Measurements from ENCODE around the gene AKAP6.
"Not testable (repeated sequence)": the region's sequence is repeated elsewhere in the genome, so short reads cannot be mapped to it uniquely, and the experiment has no call there.

AKAP6 gene

DNA sequence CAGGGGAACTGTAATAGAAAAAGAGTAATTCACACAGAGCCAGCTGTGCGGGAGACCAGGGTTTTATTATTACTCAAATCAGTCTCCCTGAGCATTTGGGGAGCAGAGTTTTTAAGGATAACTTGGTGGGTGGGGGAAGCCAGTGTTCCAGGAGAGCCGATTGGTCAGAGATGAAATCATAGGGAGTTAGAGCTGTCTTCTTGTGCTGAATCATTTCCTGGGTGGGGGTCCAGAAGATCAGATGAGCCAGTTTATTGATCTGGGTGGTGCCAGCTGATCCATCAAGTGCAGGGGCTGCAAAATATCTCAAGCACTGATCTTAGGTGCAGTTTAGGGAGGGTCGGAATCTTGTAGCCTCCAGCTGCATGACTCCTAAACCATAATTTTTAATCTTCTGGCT lies 44.1 kb downstream of the AKAP6 start:
- not testable (repeated sequence) for DNase-seq (ENCODE audit: low read depth)

DNA sequence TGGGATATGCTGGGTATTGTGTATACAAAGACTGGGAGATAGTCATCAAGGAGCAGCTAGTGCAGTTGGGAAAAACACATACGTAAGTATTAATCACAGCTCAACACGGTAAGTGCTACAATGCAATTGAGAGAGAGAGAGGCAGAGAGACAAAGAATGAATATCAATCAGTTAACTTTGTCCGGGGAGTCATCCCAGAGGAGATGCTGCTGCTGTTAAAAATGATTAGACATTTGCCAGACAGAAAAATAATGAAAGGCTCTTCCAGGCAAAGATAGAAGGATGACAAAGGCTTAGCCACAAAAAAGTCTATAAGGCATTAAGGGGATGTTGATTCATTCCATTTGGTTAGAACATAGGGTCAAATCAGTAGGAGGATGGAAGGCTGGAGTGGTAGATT lies 45.1 kb downstream of the AKAP6 start:
- peak; percentile 53 for DNase-seq (ENCODE audit: low read depth)

DNA sequence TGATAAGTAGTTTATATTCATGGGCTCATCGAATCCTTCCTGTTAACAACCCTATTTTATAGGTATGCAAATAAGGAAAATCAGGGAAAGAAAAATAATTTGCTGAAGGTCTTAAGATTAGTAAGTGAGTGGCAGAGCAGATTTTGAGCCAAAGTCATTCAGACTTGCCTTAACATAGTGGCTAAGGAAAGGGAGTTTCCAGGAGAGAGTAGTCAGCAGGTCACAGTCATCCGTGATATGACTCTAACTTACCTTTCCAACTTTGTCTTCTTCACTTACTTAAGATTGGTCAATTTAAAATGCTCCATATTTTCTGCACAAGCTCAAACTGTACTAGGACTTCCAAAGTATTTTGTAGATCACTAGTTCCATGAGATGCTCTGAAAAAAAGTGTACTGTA lies 46.6 kb downstream of the AKAP6 start:
- DNase-seq (ENCODE audit: low read depth), result no peak

DNA sequence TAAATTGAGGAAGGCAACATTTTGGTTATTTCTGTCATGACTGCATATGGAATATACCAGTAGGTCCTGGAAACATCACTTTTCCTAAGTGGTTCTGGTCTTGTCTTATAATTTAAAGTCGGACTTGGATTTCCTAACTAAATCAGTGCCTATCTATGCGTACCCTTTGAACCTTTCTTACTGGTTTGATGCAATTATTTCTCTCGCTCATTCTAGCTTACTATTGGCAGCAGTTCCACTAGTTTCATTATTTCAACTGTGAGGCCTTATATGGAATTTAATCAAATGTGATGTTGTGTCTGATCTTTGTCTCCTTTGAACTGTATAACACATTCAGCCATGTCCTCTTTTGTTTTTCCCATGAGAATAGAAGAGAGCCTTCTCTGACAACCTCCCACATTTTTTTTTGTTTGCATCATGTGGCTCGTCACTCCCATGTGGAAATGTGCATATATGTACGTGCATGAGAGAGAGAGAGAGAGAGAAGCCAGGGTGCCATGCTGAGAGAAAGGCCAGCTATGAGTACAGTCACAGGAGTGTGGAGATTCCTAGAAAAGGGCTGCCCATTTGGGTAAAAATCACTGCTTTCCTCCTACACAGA lies 48.0 kb downstream of the AKAP6 start:
- DNase-seq (ENCODE audit: low read depth), result no peak

DNA sequence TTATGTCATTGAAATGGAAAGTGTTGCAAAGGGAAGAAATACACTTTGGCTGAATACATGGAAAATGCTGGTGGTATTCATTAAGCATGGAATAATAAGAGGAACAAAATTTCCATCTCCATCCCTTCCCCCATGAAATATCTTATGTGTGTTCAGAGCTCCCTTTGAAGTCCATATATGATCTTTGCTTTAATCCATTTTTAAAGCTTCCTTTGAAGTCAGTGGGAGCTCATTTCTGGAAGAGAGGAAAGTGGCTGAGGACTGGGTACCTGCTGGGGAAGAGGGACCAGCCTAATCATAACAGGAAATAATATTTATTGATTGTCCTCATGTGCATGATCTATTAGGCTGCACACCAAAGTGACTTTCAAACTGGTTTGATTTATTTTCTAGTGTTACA lies 49.2 kb downstream of the AKAP6 start:
- no peak for DNase-seq (ENCODE audit: low read depth)

DNA sequence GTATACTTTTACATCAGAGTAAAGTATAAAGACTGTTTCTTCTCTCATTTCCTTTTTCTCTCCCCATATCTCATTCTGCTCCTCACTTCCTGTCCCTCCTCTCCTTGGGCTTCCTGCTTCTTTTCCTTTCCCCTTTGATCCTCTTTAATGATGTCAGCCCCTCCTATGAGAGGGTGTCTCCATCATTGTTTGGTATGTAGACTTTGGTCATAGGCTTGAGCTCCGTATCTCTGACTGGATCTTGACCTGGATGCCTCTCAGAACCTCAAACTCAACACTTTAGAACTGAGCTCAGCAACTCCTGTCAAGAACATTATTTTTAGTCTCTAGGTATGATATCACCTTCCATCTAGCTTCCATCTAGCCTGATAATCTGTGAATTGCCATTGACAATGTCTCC lies 50.3 kb downstream of the AKAP6 start:
- DNase-seq (ENCODE audit: low read depth), result no peak

DNA sequence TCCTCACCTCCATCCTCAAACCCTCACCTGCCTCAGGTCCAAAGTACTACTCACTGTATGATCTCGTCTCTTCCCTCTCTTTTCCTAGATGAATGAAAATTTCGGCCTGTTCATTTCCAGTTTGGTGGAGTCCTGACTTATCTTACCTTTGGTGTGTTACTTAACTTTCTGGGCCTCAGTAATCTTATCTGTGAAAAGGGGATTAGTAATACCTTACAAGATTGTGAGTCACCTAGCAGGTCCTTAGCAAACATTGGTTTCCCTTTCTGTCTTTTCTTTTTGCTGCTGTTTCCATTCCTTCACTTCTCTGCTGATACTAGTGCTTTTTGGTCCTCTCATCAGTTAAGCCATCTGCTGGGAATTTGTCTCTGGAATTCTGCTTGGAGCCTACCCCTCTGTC lies 52.8 kb downstream of the AKAP6 start:
- peak; percentile 25 for DNase-seq (ENCODE audit: low read depth)

DNA sequence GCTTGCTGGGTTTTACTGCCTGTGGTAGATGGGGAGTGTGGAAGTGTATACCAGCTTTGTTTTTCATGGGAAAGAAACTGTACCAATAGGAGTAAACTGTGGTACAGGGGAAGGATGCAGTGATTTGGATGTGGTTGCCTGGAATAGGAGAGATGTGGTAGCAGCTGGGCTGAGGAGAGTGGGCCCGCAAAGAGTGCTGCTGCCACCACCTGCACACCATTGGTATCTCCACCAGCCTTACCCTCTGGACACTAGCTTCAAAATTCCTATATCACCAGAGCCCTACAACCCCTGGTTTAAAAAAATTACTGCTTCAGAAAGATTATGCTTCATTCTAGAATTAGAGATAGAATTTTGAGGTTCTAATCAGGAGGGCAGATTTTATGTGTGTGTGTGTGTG lies 53.6 kb downstream of the AKAP6 start:
- DNase-seq (ENCODE audit: low read depth), result peak; percentile 46

DNA sequence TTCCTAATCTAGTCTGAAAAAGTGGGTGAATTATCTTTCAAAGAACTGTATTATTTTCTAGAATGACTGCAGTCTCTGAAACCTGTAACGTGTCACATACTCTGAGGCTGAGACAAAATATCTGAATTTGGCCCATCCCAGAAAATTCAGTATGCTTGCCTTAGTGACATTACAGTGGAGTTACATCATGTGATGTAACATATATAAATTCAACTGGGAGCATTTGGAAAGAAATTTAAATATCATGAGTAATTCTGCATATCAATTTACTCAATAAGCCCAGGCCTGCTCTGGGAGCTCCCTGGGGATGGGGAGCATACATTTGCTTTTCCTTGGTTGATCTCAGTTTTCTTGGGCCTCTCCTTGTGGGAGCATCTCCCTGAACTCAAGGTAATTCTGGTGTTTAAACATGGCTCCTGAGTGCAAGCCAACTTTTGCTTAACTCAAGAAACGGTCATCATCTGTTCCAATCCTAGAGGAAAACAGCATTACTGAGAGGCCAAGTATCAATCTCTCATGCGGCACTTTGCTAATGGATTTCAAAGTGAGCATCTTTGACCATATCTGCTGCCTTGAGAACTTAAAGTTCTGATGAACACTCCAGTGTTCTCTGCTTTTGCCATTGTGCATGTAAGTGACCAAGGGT lies 54.4 kb downstream of the AKAP6 start:
- no peak for DNase-seq (ENCODE audit: low read depth)

DNA sequence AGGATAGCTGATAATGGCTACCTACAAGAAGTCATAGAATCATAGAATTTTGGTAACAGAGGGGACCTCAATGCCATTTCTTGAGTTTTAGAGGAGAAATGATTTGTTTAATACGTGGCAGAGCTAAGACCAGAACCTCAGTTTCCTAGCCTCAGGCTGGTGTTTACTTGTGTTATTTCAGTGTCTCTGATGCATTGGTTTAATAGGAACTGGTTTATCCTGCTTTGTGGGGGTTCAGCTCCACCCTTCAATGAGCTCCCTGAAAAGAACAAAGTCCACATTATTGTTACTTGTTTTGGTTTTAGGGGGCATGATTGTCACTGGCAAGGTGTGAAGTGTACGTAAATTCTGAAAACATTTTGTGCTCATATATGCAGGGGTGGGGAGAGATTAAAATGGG lies 55.4 kb downstream of the AKAP6 start:
- no peak for DNase-seq (ENCODE audit: low read depth)

DNA sequence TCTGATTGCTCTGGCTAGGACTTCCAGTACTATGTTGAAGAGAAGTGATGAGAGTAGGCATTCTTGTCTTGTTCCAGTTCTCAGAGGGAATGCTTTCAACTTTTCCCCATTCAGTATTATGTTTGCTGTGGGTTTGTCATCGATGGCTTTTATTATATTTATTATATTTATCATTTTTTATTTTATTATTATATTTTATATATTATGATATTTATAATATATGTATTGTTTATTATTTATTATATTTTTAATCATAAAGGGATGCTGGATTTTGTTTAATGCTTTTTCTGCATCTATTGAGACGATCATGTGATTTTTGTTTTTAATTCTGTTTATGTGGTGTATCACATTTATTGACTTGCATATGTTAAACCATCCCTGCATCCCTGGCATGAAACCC lies 58.2 kb downstream of the AKAP6 start:
- DNase-seq (ENCODE audit: low read depth), result not testable (repeated sequence)

DNA sequence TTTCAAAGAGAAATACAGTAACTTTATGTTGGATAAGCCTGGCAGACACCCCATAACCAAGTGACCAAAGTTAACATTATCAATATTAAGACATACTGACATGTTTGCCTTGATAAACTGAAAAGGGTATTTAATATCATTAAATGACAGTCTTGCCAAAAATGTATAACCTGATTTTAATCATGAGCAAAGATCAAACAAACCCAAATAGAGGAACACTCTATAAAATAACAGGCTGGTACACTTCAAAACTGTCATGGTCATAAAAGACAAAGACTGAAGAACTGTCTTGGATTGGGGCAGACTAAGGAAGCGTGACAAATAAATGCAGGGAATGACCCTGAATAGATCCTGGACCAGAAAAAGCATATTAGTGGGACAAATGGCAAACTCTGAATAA lies 64.0 kb downstream of the AKAP6 start:
- no peak for DNase-seq (ENCODE audit: low read depth)

DNA sequence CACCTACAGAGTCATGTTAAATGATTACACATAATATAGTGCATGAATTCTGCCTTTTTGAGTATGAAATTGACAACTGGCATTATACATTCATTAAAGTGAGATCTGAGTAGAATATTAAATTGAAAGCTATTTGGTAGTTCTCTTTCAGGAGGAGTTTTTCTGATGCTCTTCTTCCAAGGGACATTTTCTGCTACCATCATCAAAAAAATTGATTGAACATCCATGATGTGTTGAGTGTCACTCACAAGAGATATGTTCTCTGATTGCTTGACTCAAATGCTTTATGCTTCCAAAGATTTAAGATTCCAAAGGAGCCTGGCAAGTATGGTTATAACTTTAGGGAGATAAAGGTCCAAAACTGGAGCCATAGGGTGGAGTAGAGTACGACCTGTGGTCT lies 64.9 kb downstream of the AKAP6 start:
- DNase-seq (ENCODE audit: low read depth), result no peak

DNA sequence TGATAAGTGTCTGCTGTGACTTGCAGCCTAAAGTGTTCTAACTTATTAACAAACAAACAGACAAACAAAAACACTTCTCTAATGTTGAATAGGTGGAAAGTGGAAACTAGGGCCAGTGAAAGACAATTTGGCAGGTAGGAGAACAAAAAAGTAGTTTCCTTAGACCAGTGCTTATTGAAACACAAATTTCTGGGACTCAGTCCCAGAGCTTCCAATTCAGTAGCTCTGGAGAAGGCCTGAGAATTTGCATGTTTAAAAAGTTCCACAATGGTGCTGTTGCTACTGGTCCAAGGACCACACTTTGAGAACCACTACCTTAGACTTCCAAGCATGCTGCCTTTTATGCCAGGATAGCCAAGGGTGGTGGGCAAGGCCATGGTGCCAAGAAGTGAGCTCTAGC lies 67.8 kb downstream of the AKAP6 start:
- no peak for DNase-seq (ENCODE audit: low read depth)

DNA sequence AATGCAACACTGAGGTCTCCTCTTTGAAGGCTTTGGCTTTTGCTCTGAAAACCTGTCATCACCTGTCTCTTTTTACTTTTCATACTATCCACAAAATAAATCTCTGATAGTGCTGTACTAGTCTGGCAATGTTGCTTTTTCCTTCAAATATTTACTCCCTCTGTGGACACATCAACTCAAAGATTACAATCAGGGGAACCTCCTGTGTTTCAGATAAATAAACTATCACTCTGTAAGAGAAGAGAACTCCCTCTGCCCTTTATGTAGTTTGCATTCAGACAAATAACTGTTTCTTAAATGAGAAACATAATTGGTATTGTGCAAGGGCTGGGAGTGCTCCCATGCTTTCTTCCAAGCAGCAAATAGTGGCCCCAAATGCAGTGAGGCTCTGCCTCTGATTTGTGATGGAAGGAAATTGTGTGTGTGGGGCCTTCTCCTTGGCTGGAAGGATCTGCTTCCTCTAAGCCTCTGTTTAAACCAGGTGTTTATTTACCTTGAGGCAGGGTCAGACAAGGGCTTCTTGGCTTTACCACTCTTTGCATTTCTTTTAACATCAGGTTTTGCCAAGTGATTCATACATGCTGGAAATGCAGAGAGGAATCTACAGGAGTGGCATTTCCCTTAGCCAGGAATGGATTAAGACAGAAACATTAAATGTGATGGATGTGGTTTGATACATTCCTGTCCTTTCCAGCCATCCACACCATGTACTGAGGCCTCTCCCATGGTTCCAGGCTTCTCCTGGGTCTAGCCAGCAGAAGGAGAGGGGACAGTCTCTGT lies 69.0 kb downstream of the AKAP6 start:
- DNase-seq (ENCODE audit: low read depth), result no peak

DNA sequence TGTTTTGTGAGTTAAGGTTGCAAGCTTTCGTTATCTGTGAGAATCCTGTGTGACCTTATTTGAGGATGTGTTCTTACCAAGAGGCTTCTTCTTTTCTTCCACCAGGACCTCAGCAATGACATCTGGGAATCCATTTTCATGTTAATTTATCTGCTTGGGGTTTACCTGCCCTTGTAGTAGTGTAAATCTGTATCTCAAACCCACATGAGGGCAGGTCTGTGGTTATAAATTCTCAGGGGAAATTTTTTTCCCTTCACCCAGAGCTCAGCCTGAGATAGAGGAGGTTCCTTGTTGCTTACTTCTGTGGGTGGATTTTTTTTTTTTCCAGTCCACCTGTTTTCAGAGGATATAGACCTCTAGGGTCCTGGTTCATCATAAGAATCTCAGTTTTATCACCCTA lies 70.8 kb downstream of the AKAP6 start:
- DNase-seq (ENCODE audit: low read depth), result no peak

DNA sequence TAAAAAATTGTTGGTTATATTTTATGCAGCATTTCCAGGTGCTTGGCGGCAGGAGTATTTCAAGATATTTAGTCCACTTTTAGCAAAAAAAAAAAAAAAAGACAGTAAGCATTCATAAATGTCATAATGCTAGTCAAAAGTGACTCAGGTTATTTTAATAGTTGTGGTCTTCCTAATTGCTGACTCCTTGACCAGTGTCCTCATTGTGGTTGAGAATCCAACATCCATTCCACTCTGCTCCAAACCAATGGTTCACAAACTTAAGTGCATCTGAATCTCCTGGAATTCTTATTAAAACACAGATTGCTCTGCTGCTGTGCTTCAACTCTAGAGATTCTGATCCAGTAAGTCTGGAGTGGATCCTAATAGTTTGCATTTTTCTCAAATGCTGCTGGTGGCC lies 71.4 kb downstream of the AKAP6 start:
- peak; percentile 14 for DNase-seq (ENCODE audit: low read depth)

DNA sequence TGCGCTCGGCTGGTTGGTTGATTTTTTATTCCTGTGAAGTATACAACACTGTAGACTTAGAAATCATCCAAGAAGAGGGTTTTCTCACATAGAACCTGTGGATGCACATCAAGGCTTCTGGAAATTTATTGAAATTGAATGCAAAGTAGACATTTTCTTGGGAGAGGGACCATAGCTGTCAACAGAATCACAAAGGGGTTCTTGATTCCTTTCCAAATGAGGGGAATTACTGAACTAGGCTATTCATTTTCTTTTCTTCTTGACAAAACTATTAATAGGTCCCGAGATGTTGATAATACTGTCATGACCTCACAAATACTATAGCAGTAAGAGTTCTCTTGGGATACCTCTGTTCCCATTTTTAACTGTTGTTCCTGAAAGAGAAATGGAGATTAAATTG lies 73.9 kb downstream of the AKAP6 start:
- DNase-seq (ENCODE audit: low read depth), result no peak

DNA sequence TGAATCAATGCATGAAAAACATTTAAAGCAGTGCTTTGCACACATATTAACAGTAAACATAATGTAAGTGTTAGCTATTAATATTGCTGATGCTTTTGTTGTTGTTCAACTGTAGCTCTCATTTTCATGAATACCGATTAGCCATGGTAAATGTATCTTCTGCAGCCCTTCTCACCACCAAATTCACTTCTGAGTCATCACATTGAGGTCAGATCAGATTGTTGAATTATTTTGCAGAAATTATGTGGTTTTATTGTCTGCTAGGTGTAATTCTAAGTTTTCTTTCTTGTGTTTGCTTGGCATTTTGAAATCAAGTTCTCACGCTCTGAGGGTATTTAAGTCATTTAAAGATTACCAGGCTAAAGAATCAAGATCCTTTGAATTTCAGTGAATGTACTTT lies 74.6 kb downstream of the AKAP6 start:
- DNase-seq (ENCODE audit: low read depth), result no peak

DNA sequence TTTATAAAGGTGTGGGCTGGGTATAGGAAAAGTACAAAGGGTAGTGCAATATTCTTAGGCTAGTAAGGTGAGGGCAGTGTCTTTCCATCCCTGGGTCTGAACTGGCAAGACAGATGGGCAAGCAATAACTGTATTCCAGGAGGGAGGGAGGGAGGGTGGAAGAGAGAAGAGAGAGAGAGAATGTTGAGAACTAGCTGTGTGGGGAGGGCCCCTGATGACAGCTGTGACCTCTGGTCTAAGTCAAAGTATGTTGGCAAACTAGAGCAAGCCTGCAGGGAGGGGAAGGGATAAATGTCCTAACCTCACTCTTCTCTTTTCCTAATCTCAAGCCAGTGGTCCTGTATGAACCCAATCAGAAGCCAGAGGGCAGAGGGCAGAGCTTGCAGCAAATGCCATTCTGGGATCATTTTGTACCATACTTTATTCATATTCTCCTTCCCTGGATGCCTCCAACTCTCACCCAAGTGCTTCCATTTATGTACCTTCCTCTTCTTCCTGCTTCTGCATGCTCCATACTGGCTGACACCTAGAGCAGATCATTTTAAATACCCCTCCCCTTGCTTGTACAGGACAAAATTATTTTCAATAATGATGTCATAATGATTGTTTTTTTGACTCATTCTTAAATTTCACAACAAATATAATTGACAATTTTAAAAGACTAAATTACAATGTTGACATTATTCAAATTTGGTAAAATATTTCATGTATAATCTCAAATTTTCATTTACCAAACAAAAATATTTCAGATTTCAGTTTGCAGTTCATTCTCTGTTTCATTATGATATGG lies 75.9 kb downstream of the AKAP6 start:
- no peak for DNase-seq (ENCODE audit: low read depth)

DNA sequence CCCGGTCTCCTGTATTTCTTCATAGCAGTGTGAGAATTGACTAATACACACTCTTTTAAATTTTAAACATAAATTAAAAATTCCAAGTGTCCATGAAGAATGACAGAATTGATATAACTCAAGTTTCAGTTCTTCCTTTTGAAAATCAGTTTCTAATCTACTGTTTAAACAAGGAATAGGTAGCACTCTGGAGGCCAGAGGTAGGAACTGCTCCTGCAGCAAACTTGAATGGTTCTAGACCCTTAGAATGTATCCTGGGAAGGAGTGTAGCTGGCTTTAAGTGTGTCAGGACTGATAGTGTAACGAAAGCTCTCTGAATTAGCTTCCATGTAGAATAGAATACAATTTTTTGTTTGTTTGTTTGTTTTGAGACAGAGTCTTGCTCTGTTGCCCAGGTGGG lies 76.8 kb downstream of the AKAP6 start:
- no peak for DNase-seq (ENCODE audit: low read depth)

DNA sequence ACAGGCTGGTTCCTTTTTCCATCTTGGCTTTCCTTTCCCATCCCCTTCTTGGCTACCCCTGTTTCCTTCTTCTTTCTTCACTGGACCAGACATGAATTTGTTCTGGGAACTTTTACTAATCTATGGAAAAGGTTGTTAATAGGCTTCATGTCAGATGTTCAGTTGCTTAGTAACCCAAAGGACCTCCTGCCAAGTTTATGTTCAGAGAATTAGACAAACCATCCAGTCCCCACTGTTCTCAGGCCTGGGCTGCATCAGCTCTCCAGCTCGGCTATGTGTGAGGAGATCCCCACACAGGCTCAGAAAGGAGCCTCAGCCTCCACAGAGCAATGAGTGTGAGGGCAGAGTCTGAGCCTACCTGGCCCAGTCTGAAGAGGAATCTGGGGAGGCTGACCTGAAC lies 78.0 kb downstream of the AKAP6 start:
- no peak for DNase-seq (ENCODE audit: low read depth)

DNA sequence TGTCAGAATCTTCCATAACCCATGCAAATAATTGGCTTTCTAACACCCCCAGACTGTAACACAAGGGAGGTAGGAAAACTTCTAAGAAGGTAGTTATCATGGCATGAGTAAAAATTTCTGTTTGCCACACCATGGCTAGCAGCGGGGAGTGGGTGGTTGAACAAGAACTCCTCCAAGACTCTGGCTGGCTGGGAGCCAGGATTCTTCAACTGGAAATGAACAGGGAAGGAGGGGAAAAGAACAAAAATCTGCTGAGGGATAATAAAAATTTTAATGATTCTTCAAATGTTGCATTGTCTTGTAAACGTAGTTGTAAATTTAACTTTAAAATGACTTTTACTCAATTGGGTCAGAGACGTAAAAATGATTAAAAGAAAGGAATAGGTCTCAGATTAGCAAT lies 78.9 kb downstream of the AKAP6 start:
- DNase-seq (ENCODE audit: low read depth), result no peak

Data from ELR (cell line).